HepG2 (cell line): ENCODE measurements around the gene ELAPOR1. TPM values are rescaled to one million over a fixed set of nuclear protein-coding genes. Genes with fewer than 3 reads are reported as not detected.

Experiments used
- IRF2 ChIP-seq: IDR thresholded peaks from 2 replicates; pipeline ENCODE4 v1.6.1; 2018; ENCODE audit warnings: missing genetic modification reagents, missing compliant biosample characterization
- JDP2 ChIP-seq: sonication (generic); formaldehyde crosslinking; IDR thresholded peaks from 2 replicates; pipeline ENCODE4 v1.8.1; 2022; ENCODE audit warnings: missing genetic modification reagents, borderline replicate concordance
- MAFG ChIP-seq: sonication (generic); formaldehyde crosslinking; IDR thresholded peaks from 2 replicates; pipeline ENCODE4 v1.5.1; 2020; ENCODE audit warnings: mild to moderate bottlenecking, missing genetic modification reagents
- NFYC ChIP-seq: IDR thresholded peaks from 2 replicates; pipeline ENCODE4 v1.6.1; 2016; ENCODE audit warnings: missing genetic modification reagents, missing compliant biosample characterization
- TFDP2 ChIP-seq: sonication (generic); formaldehyde crosslinking; IDR thresholded peaks from 2 replicates; pipeline ENCODE4 v1.4.0; 2020; ENCODE audit warnings: missing genetic modification reagents
- YY1 ChIP-seq: IDR thresholded peaks from 2 replicates; pipeline ENCODE4 v1.6.1; 2011; ENCODE audit warnings: low read length, low read depth, moderate library complexity, mild to moderate bottlenecking; ENCODE audit not compliant: insufficient read depth, insufficient replicate concordance
- ZNF17 ChIP-seq: sonication (generic); formaldehyde crosslinking; IDR thresholded peaks from 2 replicates; pipeline ENCODE4 v1.5.0; 2020; ENCODE audit warnings: mild to moderate bottlenecking, missing genetic modification reagents
- ZNF382 ChIP-seq: sonication (generic); formaldehyde crosslinking; IDR thresholded peaks from 2 replicates; pipeline ENCODE4 v1.5.0; 2020; ENCODE audit warnings: missing genetic modification reagents, mild to moderate bottlenecking, borderline replicate concordance
- ZNF430 ChIP-seq: sonication (generic); formaldehyde crosslinking; IDR thresholded peaks from 2 replicates; pipeline ENCODE4 v1.9.0; 2021; ENCODE audit warnings: mild to moderate bottlenecking, missing genetic modification reagents
- ZNF512B ChIP-seq: sonication (generic); formaldehyde crosslinking; IDR thresholded peaks from 2 replicates; pipeline ENCODE4 v1.5.1; 2020; ENCODE audit warnings: missing genetic modification reagents, mild to moderate bottlenecking, borderline replicate concordance
- ZNF761 ChIP-seq: sonication (generic); formaldehyde crosslinking; conservative IDR thresholded peaks from 2 replicates; pipeline ENCODE4 v1.4.0; 2020; ENCODE audit warnings: mild to moderate bottlenecking, missing genetic modification reagents
- polyA plus RNA-seq, 8 experiments: library from polyadenylated mRNA; depleted of rRNA in 3 of 8; stranded (reverse) in 7 of 8; unstranded in 1 of 8; fragments of >200 nt; fragmentation: Illumina TruSeq in 4 of 8; extraction: Trizol in 4 of 8; gene quantifications; 2 replicates each; pipeline versions ENCODE4 v1.2.1 to v1.2.3, GENCODE V29; 2011 to 2016; ENCODE audit warnings: low read depth in 4 of 8, missing spikeins in 1 of 8, mixed read lengths in 1 of 8; ENCODE audit not compliant: insufficient read depth in 1 of 8
- total RNA-seq, 5 experiments: library from RNA; depleted of rRNA; stranded (reverse); fragments of >200 nt; fragmentation: Illumina TruSeq; extraction: Trizol; gene quantifications; 2 replicates each; pipeline ENCODE4 v1.2.3, GENCODE V29; 2016; ENCODE audit warnings: low read depth in 1 of 5
- TF ChIP-seq, protein P1 (sequence below): IDR thresholded peaks from 2 replicates; pipeline ENCODE4 v1.4.0; 2020; ENCODE audit warnings: mild to moderate bottlenecking, missing genetic modification reagents
- TF ChIP-seq, protein P2 (sequence below): sonication (generic); formaldehyde crosslinking; IDR thresholded peaks from 2 replicates; pipeline ENCODE4 v1.4.0; 2020; ENCODE audit warnings: missing genetic modification reagents
- TF ChIP-seq, protein P3 (sequence below): sonication (generic); formaldehyde crosslinking; IDR thresholded peaks from 2 replicates; pipeline ENCODE4 v1.4.0; 2020; ENCODE audit warnings: mild to moderate bottlenecking, missing genetic modification reagents
- TF ChIP-seq, protein P4 (sequence below): sonication (generic); formaldehyde crosslinking; IDR thresholded peaks from 2 replicates; pipeline ENCODE4 v1.8.1; 2022; ENCODE audit warnings: low read depth, mild to moderate bottlenecking, missing genetic modification reagents

The ELAPOR1 gene
- total and polyA plus RNA-seq, 2 of the 13 experiments (the other 11 are each of a cell fraction or from before 2014, with no cell fraction given), result 0.13 to 0.20 TPM

DNA sequence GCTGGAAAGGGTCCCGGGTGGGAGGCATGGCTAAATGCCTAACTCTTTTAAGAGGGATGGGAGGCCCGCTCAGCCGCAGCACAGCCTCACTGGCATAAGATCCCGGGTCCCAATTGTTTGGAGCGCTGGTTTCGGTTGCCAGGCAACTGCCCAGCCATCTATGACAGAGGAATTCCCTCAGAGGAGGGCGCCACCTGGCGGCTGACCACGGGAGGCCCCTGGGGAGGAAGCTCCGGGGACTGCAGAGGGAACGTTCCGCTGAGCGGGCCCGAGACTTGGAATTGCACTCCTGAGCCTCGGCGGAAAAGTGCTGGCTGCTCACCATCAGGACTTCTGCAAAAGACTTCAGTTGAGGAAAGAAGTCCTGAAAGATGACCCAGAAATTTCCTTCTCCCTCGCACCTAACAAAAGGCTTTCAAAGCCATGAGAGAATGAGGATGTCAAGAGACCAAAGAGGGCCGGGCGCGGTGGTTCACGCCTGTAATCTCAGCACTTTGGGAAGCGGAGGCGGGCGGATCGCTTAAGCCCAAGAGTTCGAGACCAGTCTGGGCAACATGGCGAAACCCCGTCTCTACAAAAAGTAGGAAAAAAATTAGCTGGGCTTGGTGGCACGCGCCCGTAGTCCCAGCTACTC, 1.1 kb upstream of the ELAPOR1 start (continued):
- TF ChIP-seq, protein P1, sequence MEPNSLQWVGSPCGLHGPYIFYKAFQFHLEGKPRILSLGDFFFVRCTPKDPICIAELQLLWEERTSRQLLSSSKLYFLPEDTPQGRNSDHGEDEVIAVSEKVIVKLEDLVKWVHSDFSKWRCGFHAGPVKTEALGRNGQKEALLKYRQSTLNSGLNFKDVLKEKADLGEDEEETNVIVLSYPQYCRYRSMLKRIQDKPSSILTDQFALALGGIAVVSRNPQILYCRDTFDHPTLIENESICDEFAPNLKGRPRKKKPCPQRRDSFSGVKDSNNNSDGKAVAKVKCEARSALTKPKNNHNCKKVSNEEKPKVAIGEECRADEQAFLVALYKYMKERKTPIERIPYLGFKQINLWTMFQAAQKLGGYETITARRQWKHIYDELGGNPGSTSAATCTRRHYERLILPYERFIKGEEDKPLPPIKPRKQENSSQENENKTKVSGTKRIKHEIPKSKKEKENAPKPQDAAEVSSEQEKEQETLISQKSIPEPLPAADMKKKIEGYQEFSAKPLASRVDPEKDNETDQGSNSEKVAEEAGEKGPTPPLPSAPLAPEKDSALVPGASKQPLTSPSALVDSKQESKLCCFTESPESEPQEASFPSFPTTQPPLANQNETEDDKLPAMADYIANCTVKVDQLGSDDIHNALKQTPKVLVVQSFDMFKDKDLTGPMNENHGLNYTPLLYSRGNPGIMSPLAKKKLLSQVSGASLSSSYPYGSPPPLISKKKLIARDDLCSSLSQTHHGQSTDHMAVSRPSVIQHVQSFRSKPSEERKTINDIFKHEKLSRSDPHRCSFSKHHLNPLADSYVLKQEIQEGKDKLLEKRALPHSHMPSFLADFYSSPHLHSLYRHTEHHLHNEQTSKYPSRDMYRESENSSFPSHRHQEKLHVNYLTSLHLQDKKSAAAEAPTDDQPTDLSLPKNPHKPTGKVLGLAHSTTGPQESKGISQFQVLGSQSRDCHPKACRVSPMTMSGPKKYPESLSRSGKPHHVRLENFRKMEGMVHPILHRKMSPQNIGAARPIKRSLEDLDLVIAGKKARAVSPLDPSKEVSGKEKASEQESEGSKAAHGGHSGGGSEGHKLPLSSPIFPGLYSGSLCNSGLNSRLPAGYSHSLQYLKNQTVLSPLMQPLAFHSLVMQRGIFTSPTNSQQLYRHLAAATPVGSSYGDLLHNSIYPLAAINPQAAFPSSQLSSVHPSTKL (CRISPR knock-in tag), result peak; percentile 42; the same call in 1 of the 2 replicates
- TF ChIP-seq, protein P2, sequence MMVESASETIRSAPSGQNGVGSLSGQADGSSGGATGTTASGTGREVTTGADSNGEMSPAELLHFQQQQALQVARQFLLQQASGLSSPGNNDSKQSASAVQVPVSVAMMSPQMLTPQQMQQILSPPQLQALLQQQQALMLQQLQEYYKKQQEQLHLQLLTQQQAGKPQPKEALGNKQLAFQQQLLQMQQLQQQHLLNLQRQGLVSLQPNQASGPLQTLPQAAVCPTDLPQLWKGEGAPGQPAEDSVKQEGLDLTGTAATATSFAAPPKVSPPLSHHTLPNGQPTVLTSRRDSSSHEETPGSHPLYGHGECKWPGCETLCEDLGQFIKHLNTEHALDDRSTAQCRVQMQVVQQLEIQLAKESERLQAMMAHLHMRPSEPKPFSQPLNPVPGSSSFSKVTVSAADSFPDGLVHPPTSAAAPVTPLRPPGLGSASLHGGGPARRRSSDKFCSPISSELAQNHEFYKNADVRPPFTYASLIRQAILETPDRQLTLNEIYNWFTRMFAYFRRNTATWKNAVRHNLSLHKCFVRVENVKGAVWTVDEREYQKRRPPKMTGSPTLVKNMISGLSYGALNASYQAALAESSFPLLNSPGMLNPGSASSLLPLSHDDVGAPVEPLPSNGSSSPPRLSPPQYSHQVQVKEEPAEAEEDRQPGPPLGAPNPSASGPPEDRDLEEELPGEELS (CRISPR knock-in tag), result no peak
- no peak for TF ChIP-seq ZNF17 (CRISPR knock-in tag)
- no peak for TF ChIP-seq ZNF382 (CRISPR knock-in tag)
- no peak for TF ChIP-seq ZNF761
- TF ChIP-seq JDP2, result no peak
- TF ChIP-seq, protein P3, sequence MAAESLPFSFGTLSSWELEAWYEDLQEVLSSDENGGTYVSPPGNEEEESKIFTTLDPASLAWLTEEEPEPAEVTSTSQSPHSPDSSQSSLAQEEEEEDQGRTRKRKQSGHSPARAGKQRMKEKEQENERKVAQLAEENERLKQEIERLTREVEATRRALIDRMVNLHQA (CRISPR knock-in tag), result no peak
- TF ChIP-seq NFYC (CRISPR knock-in tag), result no peak
- no peak for TF ChIP-seq ZNF512B (CRISPR knock-in tag)
- TF ChIP-seq, protein P4, sequence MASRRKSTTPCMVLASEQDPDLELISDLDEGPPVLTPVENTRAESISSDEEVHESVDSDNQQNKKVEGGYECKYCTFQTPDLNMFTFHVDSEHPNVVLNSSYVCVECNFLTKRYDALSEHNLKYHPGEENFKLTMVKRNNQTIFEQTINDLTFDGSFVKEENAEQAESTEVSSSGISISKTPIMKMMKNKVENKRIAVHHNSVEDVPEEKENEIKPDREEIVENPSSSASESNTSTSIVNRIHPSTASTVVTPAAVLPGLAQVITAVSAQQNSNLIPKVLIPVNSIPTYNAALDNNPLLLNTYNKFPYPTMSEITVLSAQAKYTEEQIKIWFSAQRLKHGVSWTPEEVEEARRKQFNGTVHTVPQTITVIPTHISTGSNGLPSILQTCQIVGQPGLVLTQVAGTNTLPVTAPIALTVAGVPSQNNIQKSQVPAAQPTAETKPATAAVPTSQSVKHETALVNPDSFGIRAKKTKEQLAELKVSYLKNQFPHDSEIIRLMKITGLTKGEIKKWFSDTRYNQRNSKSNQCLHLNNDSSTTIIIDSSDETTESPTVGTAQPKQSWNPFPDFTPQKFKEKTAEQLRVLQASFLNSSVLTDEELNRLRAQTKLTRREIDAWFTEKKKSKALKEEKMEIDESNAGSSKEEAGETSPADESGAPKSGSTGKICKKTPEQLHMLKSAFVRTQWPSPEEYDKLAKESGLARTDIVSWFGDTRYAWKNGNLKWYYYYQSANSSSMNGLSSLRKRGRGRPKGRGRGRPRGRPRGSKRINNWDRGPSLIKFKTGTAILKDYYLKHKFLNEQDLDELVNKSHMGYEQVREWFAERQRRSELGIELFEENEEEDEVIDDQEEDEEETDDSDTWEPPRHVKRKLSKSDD, result no peak
- no peak for TF ChIP-seq TFDP2 (CRISPR knock-in tag)
- no peak for TF ChIP-seq MAFG (CRISPR knock-in tag)
- TF ChIP-seq ZNF430 (CRISPR knock-in tag), result no peak
- TF ChIP-seq YY1, result peak; percentile 54
- TF ChIP-seq IRF2 (CRISPR knock-in tag), result no peak
